HG03139 (cell line): ENCODE results near the gene UBE2QL1.

Source experiments
- ATAC-seq: cut with Tn5 transposase; IDR thresholded peaks from one replicate; pipeline ENCODE4 v1.9.1; 2021; ENCODE audit not compliant: unreplicated experiment

UBE2QL1 gene

DNA sequence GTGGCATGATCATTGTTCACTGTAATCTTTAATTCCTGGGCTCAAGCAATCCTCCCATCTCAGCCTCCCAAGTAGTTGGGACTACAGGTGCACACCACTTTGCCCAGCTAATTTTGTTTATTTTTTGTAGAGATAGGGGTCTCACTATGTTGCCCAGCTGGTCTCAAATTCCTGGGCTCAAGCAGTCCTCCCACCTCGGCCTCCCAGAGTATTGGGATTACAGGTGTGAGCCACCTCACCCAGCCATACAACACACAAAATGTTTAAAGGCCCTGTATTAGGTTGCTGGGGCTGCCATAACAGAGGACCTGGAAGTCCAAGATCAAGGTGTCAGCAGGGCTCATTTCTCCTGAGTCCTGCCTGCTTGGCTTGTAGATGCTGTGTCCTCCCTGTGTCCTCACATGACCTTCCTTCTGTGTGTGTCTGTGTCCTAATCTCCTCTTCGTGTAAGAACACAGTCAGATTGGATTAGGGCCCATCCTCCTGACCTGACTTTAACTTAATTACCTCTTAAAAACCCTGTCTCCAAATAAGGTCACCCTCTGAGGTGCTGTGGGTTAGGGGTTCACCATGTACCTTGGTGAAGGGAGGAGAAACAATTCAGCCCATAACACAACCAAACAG lies 5.4 kb downstream of the UBE2QL1 start:
- no peak for ATAC-seq

GRCh38 chr5:6454628-6455053 lies 6.0 kb downstream of the UBE2QL1 start:
- ATAC-seq: no peak

DNA sequence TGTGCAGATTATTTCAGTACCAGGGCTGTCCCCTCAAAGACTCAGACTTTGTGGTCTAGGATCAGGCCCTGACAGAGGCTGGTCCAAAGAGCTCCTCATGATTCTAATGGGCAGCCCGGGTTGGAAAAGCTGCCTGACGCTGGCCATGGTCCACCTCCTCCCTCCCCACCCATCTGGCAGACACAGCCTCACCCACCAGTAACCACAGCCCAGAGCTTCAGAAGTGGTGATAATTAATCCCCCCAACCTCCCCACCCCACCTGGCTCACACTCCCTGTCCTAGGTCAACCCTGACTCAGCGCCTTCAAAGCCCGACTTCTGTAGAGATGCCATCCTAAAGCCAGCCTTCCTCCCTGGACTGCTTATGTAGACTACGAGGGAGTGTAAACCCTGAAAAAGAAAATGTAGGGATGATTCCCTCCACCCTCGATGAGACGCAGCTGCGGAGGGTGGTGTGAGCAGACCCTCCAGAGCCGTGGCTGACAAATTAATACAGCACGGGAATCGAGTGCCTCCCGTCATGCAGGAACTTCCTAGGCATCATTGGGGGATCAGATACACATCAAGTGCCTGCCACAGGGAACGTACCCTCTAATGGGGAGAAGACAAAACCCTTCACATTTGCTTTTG lies 7.0 kb downstream of the UBE2QL1 start:
- no peak for ATAC-seq

DNA sequence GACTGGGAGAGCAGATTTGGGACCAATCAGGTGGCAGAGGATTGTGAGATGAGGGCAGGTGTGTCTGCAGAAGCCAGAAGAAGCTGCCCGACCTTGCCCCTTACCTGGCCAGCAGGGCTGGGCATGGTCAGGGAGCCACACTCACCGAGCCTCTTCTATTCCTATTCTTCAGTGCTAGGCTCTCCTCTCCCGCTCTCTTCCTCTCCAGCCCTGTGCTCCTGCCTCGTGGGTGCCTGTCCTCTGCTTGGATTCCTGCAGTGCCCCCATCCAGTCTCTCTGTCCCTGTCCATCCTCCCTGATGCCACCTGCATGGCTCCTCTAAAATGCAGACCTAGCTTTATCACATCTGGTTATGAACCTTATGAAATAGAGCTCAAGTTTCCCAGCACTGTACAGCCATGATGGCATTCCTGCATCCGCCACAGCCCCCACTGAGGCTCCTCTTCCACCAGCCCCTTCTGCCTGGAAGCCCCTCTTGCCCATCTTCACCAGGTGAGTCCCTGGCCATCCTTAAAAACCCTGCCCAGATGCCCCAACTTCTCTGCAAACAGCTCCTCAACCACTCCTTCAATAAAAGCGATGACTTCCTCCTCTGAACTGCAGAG lies 8.2 kb downstream of the UBE2QL1 start:
- ATAC-seq: no peak

- no peak for ATAC-seq
Measured at GRCh38 chr5:6457592-6457991, 8.9 kb downstream of the UBE2QL1 start.

DNA sequence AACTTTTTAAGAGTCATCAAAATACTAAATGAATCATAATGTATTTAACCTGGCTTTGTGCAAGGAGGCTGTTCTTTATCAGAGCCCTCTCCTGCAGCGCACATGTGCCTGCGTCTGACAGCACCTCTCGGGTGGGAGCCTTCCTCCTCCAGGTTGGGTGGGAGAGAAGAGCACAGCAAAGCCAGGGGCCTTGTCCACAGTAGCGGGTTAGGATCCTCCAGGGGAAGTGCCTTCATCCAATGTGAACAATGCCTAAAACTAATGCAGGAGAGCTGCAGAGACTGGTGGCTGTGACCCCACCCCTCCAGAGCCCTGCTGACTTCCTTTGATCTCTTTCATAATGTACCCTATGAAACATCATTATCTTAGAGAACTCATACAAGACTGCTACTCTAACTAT lies 10.2 kb downstream of the UBE2QL1 start:
- no peak for ATAC-seq

- no peak for ATAC-seq
Measured at GRCh38 chr5:6459896-6460295, 11.2 kb downstream of the UBE2QL1 start.

- ATAC-seq: no peak
Measured at GRCh38 chr5:6461006-6461405, 12.3 kb downstream of the UBE2QL1 start.

DNA sequence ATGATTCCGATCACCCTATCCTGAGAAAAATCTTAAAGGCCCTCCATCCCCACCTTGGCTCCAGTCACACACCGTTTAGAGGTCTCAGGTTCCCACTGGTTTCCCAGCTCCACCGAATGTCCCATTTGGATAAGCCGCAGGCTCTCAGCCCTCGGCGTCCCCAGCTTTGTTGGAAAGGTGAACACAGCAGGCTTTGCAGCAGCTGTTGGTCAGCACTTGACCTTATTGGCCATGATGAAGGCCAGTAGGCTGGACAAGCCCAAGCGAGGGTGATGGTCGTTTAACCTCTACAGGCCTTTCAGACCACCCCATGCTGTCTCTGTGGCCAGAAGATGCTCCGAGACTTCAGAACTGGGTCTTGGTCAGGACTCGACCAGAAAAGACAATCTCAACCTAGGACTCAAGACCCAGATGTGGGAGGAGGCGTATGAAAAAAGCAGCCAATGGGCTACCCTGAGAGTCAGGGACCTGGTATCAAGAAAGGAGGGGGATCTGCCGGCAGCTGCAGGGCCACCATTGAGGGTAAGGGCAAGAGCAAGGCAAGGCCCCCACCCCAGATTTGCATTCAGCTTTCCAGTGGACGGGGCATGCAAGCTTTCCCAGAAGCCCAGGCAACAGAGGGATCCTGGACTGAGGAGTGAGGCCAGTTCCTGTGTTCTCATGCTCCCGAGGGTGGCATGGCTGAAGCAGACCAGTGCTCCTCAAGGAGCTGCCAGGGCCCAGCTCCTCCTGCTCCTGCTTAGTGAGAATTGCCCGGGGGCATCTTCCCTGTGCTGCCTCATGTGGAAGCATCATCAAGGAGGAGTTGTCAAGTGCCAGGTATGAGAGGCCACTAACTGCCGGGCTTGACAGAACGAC lies 13.4 kb downstream of the UBE2QL1 start:
- no peak for ATAC-seq

DNA sequence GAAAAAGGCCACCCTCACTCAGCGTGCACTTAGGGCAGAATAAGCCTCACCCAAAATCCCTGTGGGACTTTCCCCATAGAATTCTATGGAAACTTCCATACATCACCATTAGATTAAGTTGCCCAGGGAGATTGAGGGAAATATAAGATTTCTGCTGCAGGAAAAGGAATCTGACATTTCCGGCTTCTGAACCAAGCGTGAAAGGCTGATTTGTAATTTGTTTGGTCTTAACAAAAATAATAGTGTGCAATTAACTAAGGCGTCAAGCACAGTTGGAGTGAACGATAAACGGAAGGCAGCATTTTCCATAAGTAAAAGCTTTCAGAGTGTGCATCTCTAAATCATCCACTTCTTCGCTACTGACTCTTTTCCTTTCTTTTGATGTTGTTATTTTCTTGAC lies 14.0 kb downstream of the UBE2QL1 start:
- no peak for ATAC-seq

DNA sequence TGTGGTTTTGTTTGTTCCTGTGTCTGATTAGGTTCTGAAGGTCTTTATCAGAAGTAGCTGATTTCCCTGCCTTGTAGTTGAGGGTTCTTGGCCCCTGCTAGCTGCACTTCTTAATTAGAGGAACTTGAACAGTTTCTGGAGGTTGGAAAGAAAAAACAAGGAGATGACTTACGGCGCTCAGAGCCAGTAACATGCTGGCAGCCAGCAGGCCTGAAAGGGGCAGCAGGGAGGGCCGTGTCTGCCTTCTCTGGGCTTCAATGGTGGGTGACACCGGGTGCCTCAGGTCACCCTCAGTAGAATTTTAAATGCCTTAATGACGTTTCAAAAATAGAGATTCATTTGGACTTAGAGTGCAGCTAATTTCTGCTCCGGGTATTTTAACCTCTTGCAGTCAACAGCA lies 15.8 kb downstream of the UBE2QL1 start:
- no peak for ATAC-seq

- ATAC-seq: no peak
Measured at GRCh38 chr5:6465831-6466790, 17.5 kb downstream of the UBE2QL1 start.

DNA sequence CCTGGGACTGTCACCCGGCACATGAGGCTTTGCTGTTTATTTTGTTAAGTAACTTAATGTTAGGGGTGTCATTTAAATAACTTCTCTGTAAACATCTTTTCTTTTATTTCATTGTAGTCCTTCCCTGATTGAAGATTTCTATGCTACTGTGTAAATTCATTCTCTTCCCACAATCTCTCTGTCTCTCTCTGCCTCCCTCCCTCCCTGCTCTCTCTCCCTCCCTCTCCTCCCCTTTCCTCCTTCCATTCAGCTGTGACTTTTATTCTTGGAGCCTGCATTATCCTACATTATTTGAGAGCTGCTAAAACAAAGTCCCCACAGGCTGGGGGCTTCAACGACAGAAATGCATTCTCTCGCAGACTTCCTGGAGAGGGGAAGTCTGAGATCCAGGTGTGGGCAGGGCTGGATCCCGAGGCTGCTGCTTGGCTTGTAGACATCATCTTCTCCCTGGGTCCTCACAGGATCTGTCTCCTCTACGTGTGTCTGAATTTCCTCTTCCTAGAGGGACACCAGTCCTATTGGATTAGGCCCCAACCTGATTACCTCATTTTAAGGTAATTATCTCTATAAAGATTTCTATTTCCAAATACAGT lies 18.4 kb downstream of the UBE2QL1 start:
- no peak for ATAC-seq

DNA sequence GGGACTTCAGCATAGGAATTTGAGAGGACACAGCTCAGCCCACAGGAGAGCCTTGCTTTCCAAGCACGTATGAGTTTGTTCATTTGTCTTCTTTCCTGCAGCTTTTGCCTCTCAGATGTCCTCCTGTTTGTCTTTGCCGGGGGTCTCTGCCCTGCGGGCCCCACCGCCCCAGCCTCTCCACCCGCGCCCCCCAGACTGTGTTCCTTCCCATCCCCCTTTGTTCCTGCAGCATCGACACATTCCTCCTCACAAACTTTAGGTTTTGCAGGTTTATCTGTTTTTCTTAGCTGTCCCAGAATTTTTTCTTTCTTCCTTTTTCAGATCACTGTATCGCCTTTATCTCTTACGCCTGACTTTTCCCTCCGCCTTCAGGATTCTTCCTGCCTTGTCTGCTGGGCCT lies 18.9 kb downstream of the UBE2QL1 start:
- ATAC-seq: no peak

- ATAC-seq: no peak
Measured at GRCh38 chr5:6468104-6468503, 19.4 kb downstream of the UBE2QL1 start.

GRCh38 chr5:6468870-6469269 lies 20.2 kb downstream of the UBE2QL1 start:
- ATAC-seq: no peak

- no peak for ATAC-seq
Measured at GRCh38 chr5:6469836-6470235, 21.2 kb downstream of the UBE2QL1 start.

GRCh38 chr5:6470672-6471071 lies 22.0 kb downstream of the UBE2QL1 start:
- no peak for ATAC-seq

GRCh38 chr5:6471252-6471651 lies 22.6 kb downstream of the UBE2QL1 start:
- ATAC-seq: no peak

DNA sequence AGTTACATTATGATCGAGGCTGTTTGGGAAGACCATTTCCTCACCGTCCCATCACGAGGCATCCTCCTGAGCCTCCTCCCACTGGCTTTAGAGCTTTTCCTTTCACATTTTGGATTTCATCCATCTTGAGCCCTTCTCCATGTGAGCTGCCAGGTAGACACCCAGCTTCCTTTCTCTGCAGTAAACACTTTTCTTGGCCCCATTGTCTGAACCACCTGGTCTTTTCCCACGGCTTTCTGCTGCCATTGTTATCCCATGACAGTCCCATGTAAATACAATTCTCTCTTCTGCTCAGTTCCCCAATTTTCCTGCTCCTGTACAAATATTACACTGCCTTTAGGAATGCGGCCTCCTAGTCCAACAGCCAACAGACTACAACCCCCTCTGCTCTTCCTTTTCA lies 24.1 kb downstream of the UBE2QL1 start:
- ATAC-seq: no peak
